Measurements from ENCODE around the gene RTCA. TPM values are rescaled to one million over a fixed set of nuclear protein-coding genes. Genes with fewer than 3 reads are reported as not detected.

The RTCA gene
- polyA plus RNA-seq, 1 donor from 2014 or later = 95.2 TPM

- Histone ChIP-seq H3K4me2 (ENCODE audit: low read length) (no peak overlapping the region), H2AFZ (ENCODE audit: low read depth, low read length) (no peak overlapping the region), H3K9me3 (ENCODE audit: low read length) (no peaks in the 10 kb centered on the region), H3K9me2 (ENCODE audit: insufficient read depth, low read length) (no peaks in the 10 kb centered on the region), H3K9ac (ENCODE audit: low read length) (no peak overlapping the region), H3K36me3 (ENCODE audit: insufficient read depth, low read length) (no peaks in the 10 kb centered on the region), H3K79me2 (replicated peaks; ENCODE audit: insufficient read depth, low read length) (no peaks in the 10 kb centered on the region), H4K20me1 (ENCODE audit: insufficient read depth) (no peaks in the 10 kb centered on the region), H3K27me3 (ENCODE audit: insufficient read depth, low read depth, low read length) (no peaks in the 10 kb centered on the region), H3K27ac (ENCODE audit: low read length) (no peak overlapping the region), H3K4me3 (ENCODE audit: low read length) (no peak overlapping the region), H3F3A (ENCODE audit: insufficient read depth, low read length, poor library complexity, severe bottlenecking) (no peaks in the 10 kb centered on the region)
- TF ChIP-seq EP300 (conservative IDR thresholded peaks at IDR 0.05; ENCODE audit: poor library complexity, severe bottlenecking) (no peak), EZH2 (IDR thresholded peaks at IDR 0.05; ENCODE audit: borderline replicate concordance, insufficient read depth, low read length, poor library complexity, severe bottlenecking) (no peak), POLR2AphosphoS5 (IDR thresholded peaks at IDR 0.05) (no peak), SMC3 (conservative IDR thresholded peaks at IDR 0.05; ENCODE audit: poor library complexity) (no peak), REST (IDR thresholded peaks at IDR 0.05; ENCODE audit: borderline replicate concordance) (no peak), TAF1 (IDR thresholded peaks at IDR 0.05; ENCODE audit: low read depth) (no peak), RAD21 (conservative IDR thresholded peaks at IDR 0.05) (no peak), MXI1 (conservative IDR thresholded peaks at IDR 0.05; ENCODE audit: poor library complexity, severe bottlenecking) (no peak), CTCF (IDR thresholded peaks at IDR 0.05; ENCODE audit: poor library complexity, severe bottlenecking) (no peak)
These were observed 34.7 kb downstream of the RTCA start for GRCh38 chr1:100300691-100301090.

GRCh38 chr1:100302739-100303138, 36.7 kb downstream of the RTCA start:
- H3K4me2 ChIP-seq (ENCODE audit: low read length) = no peak overlapping the region
- H3K79me2 ChIP-seq (replicated peaks; ENCODE audit: insufficient read depth, low read length) = no peaks in the 10 kb centered on the region
- no peaks in the 10 kb centered on the region for H4K20me1 ChIP-seq (ENCODE audit: insufficient read depth)
- no peaks in the 10 kb centered on the region for H3K9me2 ChIP-seq (ENCODE audit: insufficient read depth, low read length)
- no peaks in the 10 kb centered on the region for H3F3A ChIP-seq (ENCODE audit: insufficient read depth, low read length, poor library complexity, severe bottlenecking)
- no peaks in the 10 kb centered on the region for H3K27me3 ChIP-seq (ENCODE audit: insufficient read depth, low read depth, low read length)
- TF ChIP-seq CTCF (IDR thresholded peaks at IDR 0.05; ENCODE audit: poor library complexity, severe bottlenecking) (no peak), POLR2AphosphoS5 (IDR thresholded peaks at IDR 0.05) (no peak), EZH2 (IDR thresholded peaks at IDR 0.05; ENCODE audit: borderline replicate concordance, insufficient read depth, low read length, poor library complexity, severe bottlenecking) (no peak), MXI1 (conservative IDR thresholded peaks at IDR 0.05; ENCODE audit: poor library complexity, severe bottlenecking) (no peak), REST (IDR thresholded peaks at IDR 0.05; ENCODE audit: borderline replicate concordance) (no peak), EP300 (conservative IDR thresholded peaks at IDR 0.05; ENCODE audit: poor library complexity, severe bottlenecking) (no peak), SMC3 (conservative IDR thresholded peaks at IDR 0.05; ENCODE audit: poor library complexity) (no peak), TAF1 (IDR thresholded peaks at IDR 0.05; ENCODE audit: low read depth) (no peak), RAD21 (conservative IDR thresholded peaks at IDR 0.05) (no peak)
- H3K9ac ChIP-seq (ENCODE audit: low read length) = no peak overlapping the region
- H3K9me3 ChIP-seq (ENCODE audit: low read length) = no peaks in the 10 kb centered on the region
- no peak overlapping the region for H2AFZ ChIP-seq (ENCODE audit: low read depth, low read length)
- no peak overlapping the region for H3K4me3 ChIP-seq (ENCODE audit: low read length)
- H3K27ac ChIP-seq (ENCODE audit: low read length) = no peak overlapping the region
- H3K36me3 ChIP-seq (ENCODE audit: insufficient read depth, low read length) = no peaks in the 10 kb centered on the region

Measured in neural cell (in vitro differentiated cells).